Measurements from ENCODE around the gene SUPT5H.
A peak's percentile ranks its signal among the peaks of the same experiment; 100 is the strongest.

SUPT5H gene

DNA sequence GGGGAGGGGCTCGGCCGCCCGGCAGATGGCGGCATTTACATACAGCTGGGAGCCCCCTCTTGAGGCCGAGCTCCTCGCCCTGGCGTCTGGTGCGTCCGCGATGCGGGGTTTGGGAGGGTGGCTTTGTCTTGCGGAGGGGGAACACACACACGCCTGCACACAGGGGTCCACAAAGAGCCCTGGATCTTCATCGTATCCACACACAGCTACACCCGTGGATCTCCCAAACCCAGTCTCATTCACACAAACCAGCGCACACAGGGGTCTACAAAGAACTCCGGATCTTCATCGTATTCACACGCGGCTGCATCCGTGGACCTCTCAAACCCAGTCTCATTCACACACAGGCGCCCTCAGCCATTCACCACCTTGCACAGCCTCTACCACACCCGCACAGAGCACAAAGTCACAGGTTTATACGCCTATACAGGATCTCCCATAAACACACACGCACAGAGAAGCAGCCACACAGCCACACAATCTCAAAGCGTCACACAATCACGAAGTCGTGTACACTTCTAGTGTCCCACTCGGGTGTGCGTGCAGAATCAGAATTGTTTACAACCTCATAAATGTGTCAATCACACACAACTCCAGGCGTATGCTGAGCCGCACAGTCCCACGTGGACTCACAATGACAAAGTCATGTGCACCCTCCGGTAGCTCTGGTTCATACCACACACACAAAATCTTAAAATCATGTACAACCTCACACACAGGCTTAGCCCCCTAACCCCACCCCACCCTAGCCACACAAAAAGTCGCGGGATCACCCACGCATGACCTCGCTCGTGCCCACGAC, 52.8 kb downstream of the SUPT5H start:
- DNase-seq (ENCODE audit: low read depth), result peak; percentile 64
- TF ChIP-seq MYC (IDR thresholded peaks at IDR 0.05; ENCODE audit: low read depth, low read length) (0 out of 2 replicates have a peak, but pooled peaks have one; percentile 26), POLR2A (IDR thresholded peaks at IDR 0.05; ENCODE audit: extremely low read depth, insufficient read length) (no peak), MAX (IDR thresholded peaks at IDR 0.05; ENCODE audit: low read depth, low read length) (peak; percentile 52; the same call in 1 of the 2 replicates), CTCF (IDR thresholded peaks at IDR 0.05; ENCODE audit: low read depth, low read length) (peak; percentile 16)

DNA sequence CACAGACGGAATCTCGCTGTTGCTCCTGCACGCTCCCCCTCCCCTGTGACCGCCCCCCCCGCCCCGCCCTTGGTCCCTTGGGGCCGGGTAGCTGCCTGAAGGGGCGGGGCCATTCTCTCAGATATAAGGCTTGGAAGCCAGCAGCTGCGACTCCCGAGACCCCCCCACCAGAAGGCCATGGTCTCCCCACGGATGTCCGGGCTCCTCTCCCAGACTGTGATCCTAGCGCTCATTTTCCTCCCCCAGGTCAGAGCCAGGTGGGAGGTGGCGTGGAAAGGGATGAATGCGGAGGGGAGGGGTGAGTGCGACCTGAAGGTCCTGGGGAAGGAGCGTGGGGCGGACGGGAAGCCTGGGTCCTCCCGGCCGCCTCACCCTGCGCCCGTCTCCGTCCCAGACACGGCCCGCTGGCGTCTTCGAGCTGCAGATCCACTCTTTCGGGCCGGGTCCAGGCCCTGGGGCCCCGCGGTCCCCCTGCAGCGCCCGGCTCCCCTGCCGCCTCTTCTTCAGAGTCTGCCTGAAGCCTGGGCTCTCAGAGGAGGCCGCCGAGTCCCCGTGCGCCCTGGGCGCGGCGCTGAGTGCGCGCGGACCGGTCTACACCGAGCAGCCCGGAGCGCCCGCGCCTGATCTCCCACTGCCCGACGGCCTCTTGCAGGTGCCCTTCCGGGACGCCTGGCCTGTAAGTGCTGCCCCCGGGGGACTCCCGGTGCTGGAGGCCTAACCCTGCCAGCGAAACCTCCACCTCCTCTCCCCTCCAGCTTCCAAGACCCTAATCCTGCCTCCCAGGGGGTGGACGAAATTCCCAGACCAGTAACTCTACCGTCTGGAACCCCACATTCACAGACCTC, 53.6 kb downstream of the SUPT5H start, which contains the start of gene DLL3:
Gene DLL3 (plus strand): TSS at position 150 of the 845 bp plus-strand sequence. CDS start 28 bp downstream, at position 178.
- DNase-seq (ENCODE audit: low read depth), result peak; percentile 13
- H3K4me3 ChIP-seq (ENCODE audit: low read depth, low read length), result peak within 1 kb of the TSS; percentile 28
- TF ChIP-seq MYC (IDR thresholded peaks at IDR 0.05; ENCODE audit: low read depth, low read length), result no peak

More for the DNA sequence above, 52.8 kb downstream of the SUPT5H start:
- H3K4me3 ChIP-seq (ENCODE audit: low read depth, low read length), result peak overlapping the region; percentile 28

DNA sequence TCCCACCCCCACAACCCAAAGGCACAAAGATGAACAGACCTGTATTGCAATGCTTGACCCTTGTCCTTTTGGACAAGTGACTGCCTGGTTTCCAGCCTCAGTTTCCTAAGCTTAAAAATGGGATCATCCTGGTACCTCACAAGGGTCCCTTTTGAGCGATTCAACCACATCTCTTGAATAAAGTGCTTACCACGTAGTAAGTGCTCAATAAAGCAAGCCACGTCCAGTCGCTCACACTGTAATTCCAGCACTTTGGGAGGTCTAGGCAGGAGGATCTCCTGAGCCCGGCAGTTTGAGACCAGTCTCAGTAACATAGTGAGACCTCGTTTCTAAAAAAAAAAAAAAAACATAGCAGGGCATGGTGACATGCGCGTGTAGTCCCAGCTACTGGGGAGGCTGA, 54.5 kb downstream of the SUPT5H start:
- TF ChIP-seq MAX (IDR thresholded peaks at IDR 0.05; ENCODE audit: low read depth, low read length) (no peak), MYC (IDR thresholded peaks at IDR 0.05; ENCODE audit: low read depth, low read length) (no peak), POLR2A (IDR thresholded peaks at IDR 0.05; ENCODE audit: extremely low read depth, insufficient read length) (no peak), CTCF (IDR thresholded peaks at IDR 0.05; ENCODE audit: low read depth, low read length) (no peak)
- H3K4me3 ChIP-seq (ENCODE audit: low read depth, low read length), result no peak overlapping the region
- DNase-seq (ENCODE audit: low read depth), result no peak

- DNase-seq (ENCODE audit: low read depth), result no peak
- TF ChIP-seq POLR2A (IDR thresholded peaks at IDR 0.05; ENCODE audit: extremely low read depth, insufficient read length) (no peak), MYC (IDR thresholded peaks at IDR 0.05; ENCODE audit: low read depth, low read length) (no peak), MAX (IDR thresholded peaks at IDR 0.05; ENCODE audit: low read depth, low read length) (no peak), CTCF (IDR thresholded peaks at IDR 0.05; ENCODE audit: low read depth, low read length) (no peak)
- no peak overlapping the region for H3K4me3 ChIP-seq (ENCODE audit: low read depth, low read length)
Observed at GRCh38 chr19:39500543-39500942, 55.2 kb downstream of the SUPT5H start.

DNA sequence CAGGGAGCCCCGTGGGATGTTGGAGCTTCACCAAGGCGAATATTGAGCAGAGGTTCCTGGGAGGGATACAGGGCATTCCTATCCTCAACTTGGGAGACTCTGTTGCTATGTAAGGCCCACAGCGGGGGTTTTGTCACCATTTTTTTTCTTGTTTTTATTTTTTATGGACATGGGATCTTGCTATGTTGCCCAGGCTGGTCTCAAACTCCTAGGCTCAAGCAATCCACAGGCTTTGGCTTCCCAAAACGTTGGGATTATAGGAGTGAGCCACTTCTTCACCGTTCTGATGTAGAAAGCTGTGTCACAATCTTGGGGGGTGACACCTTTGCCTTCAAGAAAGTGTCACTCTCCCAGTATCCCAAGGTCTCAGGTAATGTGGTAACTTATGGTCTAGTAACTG, 56.0 kb downstream of the SUPT5H start:
- no peak for DNase-seq (ENCODE audit: low read depth)
- no peak overlapping the region for H3K4me3 ChIP-seq (ENCODE audit: low read depth, low read length)
- TF ChIP-seq CTCF (IDR thresholded peaks at IDR 0.05; ENCODE audit: low read depth, low read length) (no peak), POLR2A (IDR thresholded peaks at IDR 0.05; ENCODE audit: extremely low read depth, insufficient read length) (no peak), MYC (IDR thresholded peaks at IDR 0.05; ENCODE audit: low read depth, low read length) (no peak), MAX (IDR thresholded peaks at IDR 0.05; ENCODE audit: low read depth, low read length) (no peak)
